ACHN (cell line): ENCODE results near the gene CYFIP1.
A peak's percentile ranks its signal among the peaks of the same experiment; 100 is the strongest.

Experiments used
- DNase-seq: peaks from one replicate; pipeline ENCODE4 v3.0.0-alpha.2; 2015
- in situ Hi-C: cut with HindIII; loops from 2 replicates; pipeline ENCODE4 v1.10.0; 2017; ENCODE audit warnings: low sequenced_read_pairs, low pct_ligation_motif_present, low pct_unique_long_range_greater_than_20kb

CYFIP1 gene

GRCh38 chr15:22861161-22861560 lies 119.0 kb downstream of the CYFIP1 start:
- in situ Hi-C loops: no loop called here
- no peak for DNase-seq

- in situ Hi-C loops: no loop called here
- DNase-seq: no peak
Observed at GRCh38 chr15:22856659-22857058, 123.5 kb downstream of the CYFIP1 start.

- DNase-seq: no peak
- in situ Hi-C loops: no loop called here
Observed at GRCh38 chr15:22855791-22856190, 124.4 kb downstream of the CYFIP1 start.

GRCh38 chr15:22851513-22851912 lies 128.7 kb downstream of the CYFIP1 start:
- DNase-seq: no peak

GRCh38 chr15:22850055-22850454 lies 130.1 kb downstream of the CYFIP1 start:
- no peak for DNase-seq
- in situ Hi-C loops: no loop called here

More at GRCh38 chr15:22851513-22851912, 128.7 kb downstream of the CYFIP1 start:
- in situ Hi-C loops: no loop called here

- in situ Hi-C loops: no loop called here
- no peak for DNase-seq
Observed at GRCh38 chr15:22846073-22846472, 134.1 kb downstream of the CYFIP1 start.

GRCh38 chr15:22845289-22845900 lies 134.8 kb downstream of the CYFIP1 start:
- in situ Hi-C loops: no loop called here

GRCh38 chr15:22844421-22845288 lies 135.5 kb downstream of the CYFIP1 start:
- no peak for DNase-seq
- in situ Hi-C loops: no loop called here

More at GRCh38 chr15:22845289-22845900, 134.8 kb downstream of the CYFIP1 start:
- DNase-seq: no peak

- in situ Hi-C loops: no loop called here
- peak; percentile 18 for DNase-seq
Observed at GRCh38 chr15:22839046-22839695, 141.0 kb downstream of the CYFIP1 start.

- peak; percentile 96 for DNase-seq
- in situ Hi-C loops: no loop called here
Observed at GRCh38 chr15:22838292-22839042, 141.7 kb downstream of the CYFIP1 start, which contains the start of gene NIPA2. Gene NIPA2, plus strand, starts transcription at chr15:22838666. Its CDS starts 13,066 bp downstream, at chr15:22851732.

- in situ Hi-C loops: no loop called here
- DNase-seq: no peak
Observed at GRCh38 chr15:22831473-22831872, 148.7 kb downstream of the CYFIP1 start.

- in situ Hi-C loops: no loop called here
- no peak for DNase-seq
Observed at GRCh38 chr15:22827125-22827524, 153.0 kb downstream of the CYFIP1 start.

- no peak for DNase-seq
- in situ Hi-C loops: no loop called here
Observed at GRCh38 chr15:22823495-22824128, 156.6 kb downstream of the CYFIP1 start.

GRCh38 chr15:22819651-22820050 lies 160.5 kb downstream of the CYFIP1 start:
- in situ Hi-C loops: no loop called here
- no peak for DNase-seq
